NCI-H146 treated with DMSO at 0.1 percent for 48 hours (cell line): ENCODE data around the gene COL20A1.
A peak's percentile ranks its signal among the peaks of the same experiment; 100 is the strongest.

Experiments
- DNase-seq: peaks from one replicate; lab custom pipeline; 2025; ENCODE audit not compliant: unreplicated experiment; lab: John Stamatoyannopoulos, UW

Gene COL20A1

DNA sequence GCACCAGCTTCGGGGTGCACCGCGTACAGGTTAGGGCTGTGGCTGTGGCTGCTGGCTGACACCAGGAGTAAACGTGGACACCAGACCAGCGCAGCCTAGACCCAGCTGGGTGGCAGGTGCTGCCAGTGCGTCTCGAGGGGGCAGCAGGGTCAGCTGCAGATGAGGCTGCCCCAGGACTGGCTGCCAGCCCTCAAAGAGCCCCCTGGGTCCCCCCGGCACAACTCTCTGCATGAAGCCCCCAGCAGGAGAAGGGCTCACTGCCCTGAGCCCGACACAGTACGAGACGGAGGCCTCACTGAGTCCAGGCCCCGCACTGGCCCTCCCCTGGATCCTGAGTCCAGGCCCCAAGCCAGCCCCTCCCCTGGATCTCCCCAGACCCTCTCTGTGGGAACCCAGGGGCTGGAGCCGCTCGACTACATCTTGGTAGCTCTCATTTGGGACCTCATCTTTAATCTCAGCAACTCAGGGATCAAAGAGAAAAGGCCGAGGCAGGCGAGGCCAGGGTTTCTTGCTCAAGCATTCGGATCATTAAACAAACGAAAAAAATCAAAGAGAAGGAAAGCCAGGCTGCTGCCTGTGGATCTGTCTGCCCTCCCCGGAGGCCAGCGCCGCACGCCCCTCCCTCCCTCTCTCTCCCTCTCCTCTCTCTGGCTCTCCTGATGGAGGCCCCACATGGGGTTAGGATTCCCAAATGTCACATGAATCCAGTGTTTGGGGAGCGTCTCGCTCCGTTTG lies 31.8 kb upstream of the COL20A1 start:
- no peak for DNase-seq

DNA sequence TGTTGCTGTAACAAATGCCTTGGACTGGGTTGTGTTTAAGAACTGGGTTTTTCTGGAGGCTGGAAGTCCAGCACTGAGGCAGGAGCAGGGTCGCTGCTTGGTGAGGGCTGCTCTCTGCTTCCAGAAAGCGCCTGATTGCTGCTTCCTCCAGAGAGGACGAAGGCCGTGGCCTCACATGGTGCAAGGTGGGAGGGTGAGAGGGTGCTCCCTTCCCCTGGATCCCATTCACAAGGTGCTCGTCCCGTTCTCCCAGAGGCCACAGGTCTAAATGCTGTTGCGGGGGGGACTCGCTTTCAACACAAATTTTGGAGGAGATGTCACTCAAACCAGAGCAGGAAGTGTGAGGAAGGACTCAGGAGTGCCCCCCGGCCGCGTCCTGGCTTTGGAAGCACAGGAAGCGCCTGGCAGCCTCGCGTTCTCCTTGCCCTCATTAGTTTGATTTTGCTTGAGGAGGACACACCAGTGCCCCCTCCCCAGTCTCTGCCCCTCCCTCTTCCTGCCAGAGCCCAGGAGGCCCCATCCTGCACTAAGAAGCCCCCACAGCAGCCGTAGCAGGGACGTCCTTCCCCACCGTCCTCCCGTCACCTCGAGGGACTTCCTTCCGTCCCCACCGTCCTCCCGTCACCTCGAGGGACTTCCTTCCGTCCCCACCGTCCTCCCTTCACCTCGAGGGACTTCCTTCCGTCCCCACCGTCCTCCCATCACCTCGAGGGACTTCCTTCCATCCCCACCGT lies 31.0 kb upstream of the COL20A1 start:
- no peak for DNase-seq

DNA sequence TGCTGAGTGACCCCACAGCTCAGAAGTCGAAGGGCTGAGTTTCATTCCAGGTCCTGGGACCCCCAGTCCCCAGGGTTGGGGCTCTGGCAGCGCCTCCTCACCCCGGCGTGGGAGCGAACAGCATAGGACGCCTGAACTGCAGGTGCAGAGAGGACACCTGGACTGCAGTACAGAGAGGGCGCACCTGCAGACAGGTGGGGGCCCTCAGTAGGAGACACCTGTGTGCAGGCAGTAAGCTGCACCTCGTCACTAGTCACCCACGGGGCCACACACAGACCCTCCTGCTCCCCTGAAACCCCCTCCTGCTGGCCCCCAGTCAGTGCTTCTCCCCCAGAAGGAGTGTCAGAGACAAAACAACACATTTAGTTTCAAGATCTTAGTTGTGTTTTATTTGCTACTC lies 30.1 kb upstream of the COL20A1 start:
- no peak for DNase-seq

DNA sequence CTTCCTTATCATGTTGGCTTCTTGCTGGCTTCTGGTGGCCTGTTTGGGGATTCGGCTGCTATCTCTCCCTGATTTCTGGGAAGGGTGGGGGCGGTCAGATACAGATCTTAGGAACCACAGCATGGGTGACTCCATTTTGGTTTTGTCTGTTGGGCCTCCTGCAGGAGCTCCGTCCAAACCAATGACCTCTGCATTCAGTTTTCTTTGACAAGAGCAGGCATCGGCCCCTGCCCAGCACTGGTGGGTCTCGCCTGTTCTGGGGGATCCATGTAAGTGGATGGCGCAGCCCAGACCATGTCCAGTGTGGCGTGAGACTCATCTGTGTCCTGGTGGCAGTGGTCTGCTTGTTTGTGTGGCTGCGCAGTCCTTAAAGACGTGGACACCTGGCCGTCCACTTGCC lies 29.0 kb upstream of the COL20A1 start:
- DNase-seq: no peak

DNA sequence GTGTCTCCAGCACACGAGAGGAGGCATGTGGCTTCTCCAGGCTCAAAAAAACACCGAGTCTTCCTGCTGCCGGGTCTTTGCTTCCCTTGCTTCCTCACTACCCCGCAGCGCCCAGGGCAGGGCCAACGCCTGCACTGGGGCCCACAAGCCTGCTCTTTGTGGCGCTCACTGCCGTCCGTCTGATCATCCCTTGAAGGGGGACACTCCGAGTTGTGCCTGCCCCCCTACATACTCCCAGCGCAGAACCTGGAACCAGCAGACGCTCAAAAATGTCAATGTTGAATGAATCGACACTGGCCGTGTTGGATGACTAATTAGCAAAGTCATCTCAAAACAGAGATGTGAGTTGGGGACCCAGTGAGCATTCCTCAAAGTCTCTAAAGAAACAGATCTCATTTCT lies 28.5 kb upstream of the COL20A1 start:
- no peak for DNase-seq

DNA sequence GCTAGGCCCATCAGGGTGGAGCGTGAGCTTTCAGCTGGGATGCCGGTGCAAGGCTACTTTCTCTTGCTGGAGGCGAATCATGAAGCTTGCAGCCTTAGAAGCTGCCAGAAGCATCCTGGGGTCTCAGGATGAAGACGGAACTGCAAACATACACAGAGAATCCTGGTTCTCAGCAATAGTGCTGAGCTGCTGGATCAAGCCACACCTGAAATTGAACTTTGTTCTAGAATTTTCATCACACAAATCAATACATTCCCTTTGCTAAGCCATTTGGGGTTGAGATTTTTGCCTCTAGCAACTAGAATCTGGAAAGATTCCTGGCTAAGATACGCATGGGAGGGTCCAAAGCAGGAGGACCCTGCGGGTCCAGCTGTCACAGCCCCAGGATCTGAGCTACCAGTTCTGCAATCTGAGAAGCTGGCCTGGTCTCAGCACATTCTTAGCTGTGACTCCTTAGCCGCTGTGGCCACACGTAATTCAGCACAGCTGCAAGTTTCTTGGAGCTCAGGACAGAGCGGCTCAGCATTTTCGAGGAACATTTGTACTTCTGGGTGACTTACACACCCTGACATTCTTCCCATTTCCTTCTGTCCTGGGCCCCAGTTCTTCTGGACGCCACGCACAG lies 27.0 kb upstream of the COL20A1 start:
- DNase-seq: no peak

DNA sequence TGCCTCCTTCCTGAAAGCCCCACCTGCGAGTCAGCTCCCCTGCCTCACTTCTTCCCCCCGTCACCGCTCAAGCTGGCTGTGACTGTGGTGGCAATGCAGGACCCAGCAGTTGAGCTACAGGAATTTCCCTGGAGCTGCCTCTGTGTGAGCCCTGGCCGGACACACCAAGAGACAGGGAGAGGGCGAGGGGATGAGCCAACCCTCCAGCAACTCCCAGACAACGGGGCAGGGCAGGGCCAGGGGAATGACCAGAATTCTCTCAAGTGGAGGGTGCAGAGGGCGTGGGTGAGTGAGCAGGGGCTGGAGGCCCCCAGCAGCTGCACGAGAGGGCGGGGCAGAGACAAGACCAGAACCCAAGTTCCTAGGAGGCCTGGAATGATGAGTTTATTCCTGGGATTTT lies 25.3 kb upstream of the COL20A1 start:
- DNase-seq: no peak

DNA sequence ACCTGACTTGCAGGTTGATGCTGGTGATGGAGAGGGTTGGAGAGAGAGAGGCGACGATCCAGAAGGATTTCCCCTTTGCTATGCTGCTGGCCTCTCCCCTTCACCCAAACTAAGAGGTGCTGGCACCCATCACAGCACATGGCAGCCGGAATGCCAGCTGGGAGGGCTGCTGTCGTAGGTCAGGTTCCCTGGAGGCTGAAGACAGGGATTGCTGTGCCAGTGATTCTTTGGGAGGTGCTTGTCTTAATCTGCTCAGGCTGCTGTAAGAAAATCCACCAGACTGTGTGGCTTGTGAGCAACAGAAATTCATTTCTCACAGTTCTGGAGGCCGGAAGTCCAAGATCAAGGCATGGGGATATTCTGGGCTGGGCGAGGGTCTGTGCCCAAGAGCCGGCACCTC lies 24.7 kb upstream of the COL20A1 start:
- DNase-seq: no peak

DNA sequence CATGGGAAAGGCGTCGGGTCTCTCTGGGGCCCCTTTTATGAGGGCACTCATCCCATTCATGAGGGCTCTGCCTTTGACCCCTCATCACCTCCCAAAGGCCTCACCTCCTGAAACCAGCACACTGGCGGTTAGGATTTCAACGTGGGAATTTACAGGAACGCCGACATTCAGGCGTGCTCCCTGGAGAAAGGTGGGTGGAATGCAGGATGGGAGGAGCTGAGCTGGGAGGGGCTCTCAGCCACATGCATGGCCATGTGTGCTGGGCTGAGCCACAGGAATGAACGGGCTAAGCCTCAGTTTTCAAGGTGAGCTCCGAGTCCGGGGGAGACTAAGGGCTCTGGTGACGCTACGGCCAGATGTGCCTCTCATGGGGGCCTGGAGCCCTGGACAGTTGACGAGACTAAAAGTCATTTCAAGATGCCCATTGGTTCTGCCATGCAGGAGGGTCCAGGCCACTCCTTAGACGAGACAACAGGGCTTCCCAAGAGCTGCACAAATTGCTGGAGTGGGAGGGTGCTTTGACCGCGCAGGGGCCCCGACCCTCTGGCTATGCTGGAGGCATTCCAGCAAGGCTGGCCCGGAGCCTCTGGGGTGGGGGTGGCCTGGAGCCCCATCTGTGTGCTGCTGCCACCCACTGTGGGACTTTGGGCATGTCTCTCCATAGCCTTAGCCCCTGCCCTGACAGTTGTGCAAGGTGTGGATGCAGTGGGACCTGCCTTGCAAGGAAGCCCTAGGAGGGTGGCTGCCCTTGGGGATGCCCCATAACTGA lies 24.1 kb upstream of the COL20A1 start:
- DNase-seq: no peak

DNA sequence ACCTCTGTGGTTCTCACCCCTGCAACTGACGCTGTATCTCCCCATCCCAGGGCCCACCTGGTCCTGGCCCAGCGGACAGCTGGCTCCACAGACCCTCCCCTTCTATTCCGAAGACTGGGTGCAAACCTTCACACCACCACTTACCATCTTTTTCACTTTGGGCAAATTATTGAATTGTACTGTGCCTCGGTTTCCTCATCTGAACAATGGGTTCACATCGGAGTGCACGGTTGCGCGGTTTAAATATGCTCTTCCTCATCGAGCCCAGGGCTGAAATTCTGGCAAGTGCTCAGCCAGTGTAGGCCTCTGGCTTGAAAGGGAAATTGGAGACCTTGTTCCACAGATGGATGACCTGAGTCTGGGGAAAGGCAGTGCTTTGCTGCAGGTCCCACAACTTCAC lies 23.3 kb upstream of the COL20A1 start:
- no peak for DNase-seq

DNA sequence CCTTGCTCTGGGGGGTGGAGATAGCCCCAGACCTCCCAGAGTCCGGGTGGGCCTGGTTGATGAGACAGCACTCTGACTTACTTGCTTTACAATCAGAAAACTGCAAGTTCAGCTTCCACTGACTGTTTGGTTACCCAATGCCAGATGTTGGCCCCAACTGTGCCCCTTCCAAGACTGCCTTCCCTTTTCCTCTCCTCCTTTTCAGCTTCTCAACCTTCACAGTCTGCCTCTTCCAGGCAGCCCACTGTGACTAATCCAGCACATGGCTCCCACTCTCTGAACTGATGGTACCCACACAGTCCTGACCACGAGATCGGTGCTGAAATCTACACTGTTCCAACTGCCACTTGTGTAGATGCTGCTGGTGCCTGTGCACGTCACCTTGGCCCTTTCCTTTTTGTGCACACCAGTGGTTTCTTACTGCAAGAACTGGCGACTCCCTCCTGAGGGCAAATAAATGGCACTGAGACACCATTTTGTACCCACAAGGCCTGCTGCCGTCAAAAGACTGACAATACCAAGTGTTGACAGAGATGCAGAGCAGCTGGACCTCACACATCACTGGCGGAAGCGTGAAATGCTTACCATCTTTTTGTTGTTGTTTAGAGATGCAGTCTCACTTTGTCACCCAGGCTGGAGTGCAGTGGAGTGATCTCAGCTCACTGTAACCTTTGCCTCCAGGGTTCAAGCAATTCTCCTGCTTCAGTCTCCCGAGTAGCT lies 22.2 kb upstream of the COL20A1 start:
- no peak for DNase-seq

DNA sequence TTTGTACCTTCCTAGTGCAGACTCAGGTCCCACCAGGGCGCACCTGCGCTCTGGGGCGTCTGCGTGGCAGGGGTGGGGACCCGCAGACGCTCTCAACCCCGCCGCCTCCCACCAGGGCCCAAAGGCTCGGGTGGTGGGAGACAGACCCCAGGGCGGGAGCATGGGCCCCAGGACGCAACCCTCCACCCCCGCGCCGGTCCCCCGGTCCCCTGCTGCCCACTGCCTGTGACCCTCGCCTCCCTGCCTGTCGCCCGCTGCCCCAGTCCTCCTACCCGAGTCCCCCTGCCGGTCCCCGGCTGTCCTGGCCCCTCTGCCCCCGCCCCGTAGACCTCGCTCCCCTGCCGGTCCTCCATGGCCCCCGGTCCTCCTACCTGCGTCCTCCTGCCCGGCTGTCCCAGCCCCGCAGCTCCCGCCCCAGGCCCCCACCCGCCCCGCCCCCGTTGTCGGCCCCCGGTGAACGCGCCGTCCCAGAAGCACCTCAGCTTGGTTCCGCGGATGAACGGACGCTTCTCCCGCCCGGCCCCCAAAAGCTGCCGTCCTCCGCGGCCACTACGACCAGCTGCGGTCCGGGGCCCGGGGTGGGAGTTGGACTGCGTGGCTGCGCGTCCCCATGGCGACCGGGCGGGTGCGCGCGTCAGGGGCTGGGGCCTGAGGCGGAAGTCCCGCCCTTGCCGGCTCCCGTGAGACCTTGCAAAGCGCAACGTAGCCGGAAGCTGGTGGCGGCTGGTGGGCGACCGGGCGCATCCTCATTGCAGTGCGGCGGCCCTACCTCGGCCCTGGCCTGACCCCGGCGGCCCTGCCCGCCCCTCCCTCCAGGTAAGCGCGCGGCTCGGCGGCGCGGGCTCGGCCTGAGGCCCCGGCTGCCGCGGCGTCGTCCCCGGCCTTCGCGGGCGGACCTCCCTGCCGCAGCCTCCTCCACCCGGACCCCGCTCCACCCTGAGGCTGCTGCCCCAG lies 20.6 kb upstream of the COL20A1 start, which contains the start of gene ARFGAP1:
Gene ARFGAP1, plus strand, starts transcription at position 709 of the 954 bp plus-strand sequence. CDS start 2,768 bp downstream, outside the sequence.
- DNase-seq: peak; percentile 67

DNA sequence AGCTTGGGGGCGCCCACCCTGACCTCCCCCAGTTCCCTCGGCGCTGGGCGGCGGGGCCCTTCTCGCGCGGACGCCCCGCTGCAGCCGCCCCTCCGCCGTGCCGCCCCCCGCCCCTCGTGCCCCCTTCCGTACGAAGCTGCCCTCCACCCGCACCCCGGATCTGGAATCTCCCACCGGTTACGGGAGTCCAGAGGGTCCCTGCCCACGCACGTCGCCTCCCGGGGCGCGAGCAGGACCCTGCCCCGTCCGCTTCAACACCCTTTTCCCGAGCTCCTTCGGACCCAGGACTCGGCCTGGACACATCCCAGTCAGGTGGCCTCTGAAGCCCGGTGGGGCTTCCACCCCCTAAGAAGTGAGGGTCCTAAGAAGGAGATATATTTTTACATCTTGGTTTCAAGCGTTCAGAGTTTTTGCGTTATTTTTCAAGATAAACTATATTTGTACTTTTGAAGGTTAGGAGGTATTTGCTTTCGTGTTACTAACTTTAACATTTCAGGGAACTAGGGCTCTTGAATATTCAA lies 19.9 kb upstream of the COL20A1 start:
- no peak for DNase-seq

DNA sequence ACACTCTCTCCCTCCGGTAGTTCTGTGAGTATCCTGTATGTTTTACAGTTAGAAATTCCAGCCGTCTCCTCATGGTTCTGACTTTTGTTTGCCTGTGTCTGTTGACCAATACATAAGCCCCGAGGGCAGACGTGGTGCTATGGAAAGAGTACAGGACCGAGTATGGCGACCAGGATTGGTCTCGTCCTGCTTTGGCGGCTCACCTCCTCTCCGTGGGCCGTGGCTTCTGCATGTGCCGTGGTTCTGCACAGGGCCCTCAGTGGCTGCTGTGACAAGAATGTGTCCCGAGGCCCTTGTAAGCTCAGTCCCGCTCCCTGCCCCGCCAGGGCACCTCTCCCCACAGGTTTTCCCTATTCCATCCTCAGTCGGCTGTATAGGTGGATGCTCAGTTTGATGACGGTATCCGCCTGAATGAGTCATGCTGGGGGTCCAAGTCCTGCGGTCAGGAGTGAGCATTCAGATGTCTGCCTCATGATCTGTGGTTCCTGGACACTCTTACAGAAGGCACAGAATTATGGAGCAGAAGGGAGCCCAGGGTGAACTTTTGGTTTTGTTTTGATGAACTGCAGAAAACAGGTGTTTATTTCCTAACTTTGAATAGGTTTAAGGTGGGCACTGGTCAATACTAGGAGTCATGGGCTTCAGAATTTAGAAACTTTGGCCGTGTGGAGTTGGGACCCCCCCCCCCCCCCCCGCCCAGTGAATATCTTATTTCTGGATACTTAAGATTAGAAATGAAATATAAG lies 19.2 kb upstream of the COL20A1 start:
- DNase-seq: no peak

DNA sequence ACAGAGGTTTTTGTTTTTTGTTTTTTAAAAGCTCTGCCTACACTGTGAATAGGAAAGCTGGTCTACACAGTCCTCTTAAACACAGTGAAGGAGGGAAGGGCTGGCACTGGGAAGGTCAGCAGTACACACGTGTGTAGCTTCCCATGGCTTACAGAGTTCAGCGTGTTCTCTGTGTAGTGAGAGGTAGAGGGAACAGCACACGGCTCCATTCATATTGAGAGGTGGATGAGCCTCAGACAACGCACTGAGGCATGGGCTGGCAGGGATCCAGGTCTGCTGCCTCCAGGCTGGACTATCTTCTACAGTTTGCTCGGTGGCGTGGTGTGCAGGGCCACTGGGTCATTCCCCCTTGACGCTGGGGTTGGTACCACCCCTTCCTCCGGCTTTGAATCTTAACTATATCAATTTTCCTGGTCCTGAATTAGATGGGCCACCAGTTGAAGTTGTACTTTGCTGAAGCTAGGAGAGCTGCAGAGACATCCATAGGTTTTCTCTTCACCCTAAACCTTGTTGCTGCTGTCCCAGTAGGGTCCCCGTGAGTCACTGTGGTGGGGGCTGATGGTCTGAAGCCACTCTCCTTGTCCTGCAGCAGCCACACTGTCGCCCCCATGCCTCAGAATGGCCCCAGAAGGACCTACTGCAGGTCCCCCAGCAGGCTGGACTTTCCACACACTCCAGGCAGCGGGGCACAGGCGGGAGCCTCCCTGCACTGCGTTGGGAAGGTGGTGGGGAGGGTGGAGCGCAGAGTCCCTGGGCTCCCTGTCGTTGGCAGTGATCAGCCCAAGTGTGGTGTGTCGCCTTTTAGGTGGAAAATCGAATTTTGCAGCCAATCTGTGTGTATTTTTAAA lies 18.4 kb upstream of the COL20A1 start:
- DNase-seq: no peak

DNA sequence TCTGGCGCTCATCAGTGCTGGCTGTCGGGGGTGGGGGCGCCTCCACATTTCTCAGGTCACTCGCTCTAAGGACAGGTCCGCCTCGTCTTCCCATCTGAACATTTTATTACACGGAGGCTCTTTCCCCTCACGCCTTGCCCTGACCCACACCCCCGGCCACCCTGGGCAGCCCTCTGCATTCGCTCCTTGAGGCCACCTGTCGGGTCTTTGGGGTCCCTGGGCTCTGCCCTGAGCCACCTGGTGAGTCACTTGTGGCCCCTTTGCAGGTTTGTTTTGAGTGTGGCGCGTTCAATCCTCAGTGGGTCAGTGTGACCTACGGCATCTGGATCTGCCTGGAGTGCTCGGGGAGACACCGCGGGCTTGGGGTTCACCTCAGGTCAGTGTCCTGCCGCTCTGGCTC lies 17.2 kb upstream of the COL20A1 start:
- no peak for DNase-seq

DNA sequence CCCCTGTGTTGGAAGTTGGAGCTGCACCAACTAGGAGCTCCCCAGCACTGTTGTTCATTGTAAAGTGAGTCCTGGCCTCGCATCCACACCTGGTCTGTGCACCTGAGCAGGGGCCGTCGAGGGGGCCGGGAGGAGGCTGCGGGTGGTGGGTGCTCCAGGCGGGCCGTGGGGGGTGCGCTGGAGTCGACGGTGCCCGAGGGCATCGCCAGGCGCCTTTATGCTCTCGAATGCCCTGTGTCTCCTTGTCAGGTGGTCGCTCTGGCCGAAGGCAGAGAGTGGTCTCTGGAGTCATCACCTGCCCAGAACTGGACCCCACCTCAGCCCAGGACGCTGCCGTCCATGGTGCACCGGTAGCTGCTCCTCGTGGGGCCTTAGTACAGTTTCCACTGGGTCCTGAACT lies 16.0 kb upstream of the COL20A1 start:
- DNase-seq: no peak
